DOHH2 (cell line): ENCODE results near the gene MYO1F.

Experiments
- EZH2phosphoT487 ChIP-seq: fragments of 200-600 bp; sonication (generic); IDR thresholded peaks from 2 replicates; pipeline ENCODE4 v1.6.1; 2017; ENCODE audit warnings: borderline replicate concordance, mild to moderate bottlenecking, antibody characterized with exemption, low read length, moderate library complexity, mixed read lengths
- TF ChIP-seq, protein P1 (sequence below): fragments of 200-600 bp; sonication (generic); IDR thresholded peaks from one replicate; pipeline ENCODE4 v1.5.1; 2014; ENCODE audit warnings: antibody characterized with exemption, mild to moderate bottlenecking, low read depth, low read length; ENCODE audit not compliant: poor library complexity, severe bottlenecking

DNA sequence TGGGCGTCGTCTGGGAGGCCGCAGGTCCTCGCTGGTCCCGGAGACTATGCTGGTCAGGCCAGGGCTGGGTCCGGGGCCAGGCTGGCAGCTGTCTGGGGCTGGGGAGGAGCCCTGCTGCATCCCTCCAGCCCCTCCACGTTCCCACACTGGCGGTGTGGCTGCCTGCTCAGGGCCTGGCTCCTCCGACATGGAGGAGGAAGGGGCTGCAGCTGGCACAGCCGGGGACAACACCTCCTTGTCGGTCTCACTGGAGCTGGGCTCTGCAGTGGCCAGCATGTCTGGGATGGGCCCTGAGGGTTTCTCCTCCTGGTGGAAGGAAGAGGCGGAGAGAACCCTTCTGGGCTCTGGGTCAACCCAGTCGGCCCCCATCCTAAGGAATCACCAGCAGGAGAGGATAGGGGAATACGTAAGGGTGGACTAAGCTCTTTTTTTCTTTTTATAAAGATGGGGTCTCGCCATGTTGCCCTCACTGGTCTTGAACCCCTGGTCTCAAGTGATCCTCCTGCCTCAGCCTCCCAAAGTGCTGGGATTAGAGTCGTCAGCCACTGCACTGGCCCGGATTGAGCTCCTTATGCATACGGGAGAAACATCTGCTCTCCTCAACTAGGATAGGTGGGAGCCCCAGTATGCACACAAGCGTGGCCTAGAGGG is 64.1 kb downstream of the MYO1F start:
- TF ChIP-seq, protein P1, sequence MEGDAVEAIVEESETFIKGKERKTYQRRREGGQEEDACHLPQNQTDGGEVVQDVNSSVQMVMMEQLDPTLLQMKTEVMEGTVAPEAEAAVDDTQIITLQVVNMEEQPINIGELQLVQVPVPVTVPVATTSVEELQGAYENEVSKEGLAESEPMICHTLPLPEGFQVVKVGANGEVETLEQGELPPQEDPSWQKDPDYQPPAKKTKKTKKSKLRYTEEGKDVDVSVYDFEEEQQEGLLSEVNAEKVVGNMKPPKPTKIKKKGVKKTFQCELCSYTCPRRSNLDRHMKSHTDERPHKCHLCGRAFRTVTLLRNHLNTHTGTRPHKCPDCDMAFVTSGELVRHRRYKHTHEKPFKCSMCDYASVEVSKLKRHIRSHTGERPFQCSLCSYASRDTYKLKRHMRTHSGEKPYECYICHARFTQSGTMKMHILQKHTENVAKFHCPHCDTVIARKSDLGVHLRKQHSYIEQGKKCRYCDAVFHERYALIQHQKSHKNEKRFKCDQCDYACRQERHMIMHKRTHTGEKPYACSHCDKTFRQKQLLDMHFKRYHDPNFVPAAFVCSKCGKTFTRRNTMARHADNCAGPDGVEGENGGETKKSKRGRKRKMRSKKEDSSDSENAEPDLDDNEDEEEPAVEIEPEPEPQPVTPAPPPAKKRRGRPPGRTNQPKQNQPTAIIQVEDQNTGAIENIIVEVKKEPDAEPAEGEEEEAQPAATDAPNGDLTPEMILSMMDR = no peak
- TF ChIP-seq EZH2phosphoT487 = no peak
